HG03139 (cell line): ENCODE measurements around the gene RPGRIP1L.

Source experiments
- ATAC-seq: cut with Tn5 transposase; IDR thresholded peaks from one replicate; pipeline ENCODE4 v1.9.1; 2021; ENCODE audit not compliant: unreplicated experiment

The RPGRIP1L gene

GRCh38 chr16:53664724-53665345 is 38.8 kb downstream of the RPGRIP1L start:
- ATAC-seq, result no peak

- no peak for ATAC-seq
These were observed 41.6 kb downstream of the RPGRIP1L start for GRCh38 chr16:53662072-53662471.

GRCh38 chr16:53654946-53655345 is 48.7 kb downstream of the RPGRIP1L start:
- no peak for ATAC-seq

- ATAC-seq, result no peak
These were observed 52.3 kb downstream of the RPGRIP1L start for GRCh38 chr16:53651357-53651756.

- ATAC-seq, result no peak
These were observed 57.2 kb downstream of the RPGRIP1L start for GRCh38 chr16:53646506-53646905.

- ATAC-seq, result no peak
These were observed 60.2 kb downstream of the RPGRIP1L start for GRCh38 chr16:53643474-53643873.

- ATAC-seq, result no peak
These were observed 61.6 kb downstream of the RPGRIP1L start for GRCh38 chr16:53642094-53642493.

GRCh38 chr16:53636978-53637377 is 66.7 kb downstream of the RPGRIP1L start:
- ATAC-seq, result no peak

- no peak for ATAC-seq
These were observed 71.1 kb downstream of the RPGRIP1L start for GRCh38 chr16:53632526-53632925.

GRCh38 chr16:53631236-53632025 is 72.2 kb downstream of the RPGRIP1L start:
- ATAC-seq, result no peak

- ATAC-seq, result no peak
These were observed 73.9 kb downstream of the RPGRIP1L start for GRCh38 chr16:53629607-53630312.

- no peak for ATAC-seq
These were observed 74.5 kb downstream of the RPGRIP1L start for GRCh38 chr16:53629151-53629550.

GRCh38 chr16:53626811-53627210 is 76.8 kb downstream of the RPGRIP1L start:
- no peak for ATAC-seq

- no peak for ATAC-seq
These were observed 77.5 kb downstream of the RPGRIP1L start for GRCh38 chr16:53626161-53626560.

GRCh38 chr16:53625221-53625620 is 78.4 kb downstream of the RPGRIP1L start:
- no peak for ATAC-seq

- ATAC-seq, result no peak
These were observed 81.3 kb downstream of the RPGRIP1L start for GRCh38 chr16:53622315-53622714.

- ATAC-seq, result no peak
These were observed 83.2 kb downstream of the RPGRIP1L start for GRCh38 chr16:53620476-53620875.

GRCh38 chr16:53619235-53619634 is 84.4 kb downstream of the RPGRIP1L start:
- no peak for ATAC-seq

- no peak for ATAC-seq
These were observed 89.3 kb downstream of the RPGRIP1L start for GRCh38 chr16:53614346-53614745.

- no peak for ATAC-seq
These were observed 91.7 kb downstream of the RPGRIP1L start for GRCh38 chr16:53612003-53612402.

- no peak for ATAC-seq
These were observed 92.4 kb downstream of the RPGRIP1L start for GRCh38 chr16:53611179-53611696.

- no peak for ATAC-seq
These were observed 94.1 kb downstream of the RPGRIP1L start for GRCh38 chr16:53609536-53609935.
